ENCODE results near the gene ADSS1. TPM values are rescaled to one million over a fixed set of nuclear protein-coding genes. Genes with fewer than 3 reads are reported as not detected.

Gene ADSS1
- polyA plus RNA-seq (2012; ENCODE audit: insufficient read length, low read depth): 2.3 TPM

GRCh38 chr14:104723651-104724406 is at the start of gene ADSS1:
ADSS1 (plus strand) TSS chr14:104724229; CDS start chr14:104724271, 42 bp downstream.
- TF ChIP-seq POLR2AphosphoS5 (IDR thresholded peaks at IDR 0.05; ENCODE audit: low read depth, low read length) (no peak), SIN3A (IDR thresholded peaks at IDR 0.05; ENCODE audit: borderline replicate concordance, insufficient read depth, low read length) (no peak), TAF1 (IDR thresholded peaks at IDR 0.05; ENCODE audit: borderline replicate concordance, insufficient read depth, low read length) (no peak), REST (IDR thresholded peaks at IDR 0.05; ENCODE audit: insufficient read depth in 1 of 2, low read depth in 2 of 2, low read length in 2 of 2) (no peak), FOXP2 (optimal IDR thresholded peaks at IDR 0.05; ENCODE audit: borderline replicate concordance, extremely low read depth, extremely low read length, insufficient read depth) (no peak)

GRCh38 chr14:104675447-104675846 is 48.6 kb upstream of the ADSS1 start:
- TF ChIP-seq TAF1 (IDR thresholded peaks at IDR 0.05; ENCODE audit: borderline replicate concordance, insufficient read depth, low read length) (no peak), POLR2AphosphoS5 (IDR thresholded peaks at IDR 0.05; ENCODE audit: low read depth, low read length) (no peak)

- TF ChIP-seq POLR2AphosphoS5 (IDR thresholded peaks at IDR 0.05; ENCODE audit: low read depth, low read length): no peak
- TF ChIP-seq FOXP2 (optimal IDR thresholded peaks at IDR 0.05; ENCODE audit: borderline replicate concordance, extremely low read depth, extremely low read length, insufficient read depth): no peak
- TF ChIP-seq REST (IDR thresholded peaks at IDR 0.05; ENCODE audit: insufficient read depth in 1 of 2, low read depth in 2 of 2, low read length in 2 of 2): no peak
- no peak for TF ChIP-seq TAF1 (IDR thresholded peaks at IDR 0.05; ENCODE audit: borderline replicate concordance, insufficient read depth, low read length)
- TF ChIP-seq SIN3A (IDR thresholded peaks at IDR 0.05; ENCODE audit: borderline replicate concordance, insufficient read depth, low read length): no peak
Measured at GRCh38 chr14:104676130-104676693, 47.8 kb upstream of the ADSS1 start.

- TF ChIP-seq TAF1 (IDR thresholded peaks at IDR 0.05; ENCODE audit: borderline replicate concordance, insufficient read depth, low read length) (no peak), FOXP2 (optimal IDR thresholded peaks at IDR 0.05; ENCODE audit: borderline replicate concordance, extremely low read depth, extremely low read length, insufficient read depth) (no peak), SIN3A (IDR thresholded peaks at IDR 0.05; ENCODE audit: borderline replicate concordance, insufficient read depth, low read length) (no peak), POLR2AphosphoS5 (IDR thresholded peaks at IDR 0.05; ENCODE audit: low read depth, low read length) (no peak), REST (IDR thresholded peaks at IDR 0.05; ENCODE audit: insufficient read depth in 1 of 2, low read depth in 2 of 2, low read length in 2 of 2) (no peak)
Measured at GRCh38 chr14:104676694-104677511, 47.1 kb upstream of the ADSS1 start.

GRCh38 chr14:104677512-104678332 is 46.3 kb upstream of the ADSS1 start:
- TF ChIP-seq TAF1 (IDR thresholded peaks at IDR 0.05; ENCODE audit: borderline replicate concordance, insufficient read depth, low read length) (no peak), REST (IDR thresholded peaks at IDR 0.05; ENCODE audit: insufficient read depth in 1 of 2, low read depth in 2 of 2, low read length in 2 of 2) (no peak), FOXP2 (optimal IDR thresholded peaks at IDR 0.05; ENCODE audit: borderline replicate concordance, extremely low read depth, extremely low read length, insufficient read depth) (no peak), SIN3A (IDR thresholded peaks at IDR 0.05; ENCODE audit: borderline replicate concordance, insufficient read depth, low read length) (no peak), POLR2AphosphoS5 (IDR thresholded peaks at IDR 0.05; ENCODE audit: low read depth, low read length) (no peak)
